UCSD-AML1 (cell line): ENCODE data around the gene FAM78B.

Experiments
- DNase-seq: peaks from one replicate; lab custom pipeline; 2025; ENCODE audit not compliant: unreplicated experiment; lab: John Stamatoyannopoulos, UW

FAM78B gene

DNA sequence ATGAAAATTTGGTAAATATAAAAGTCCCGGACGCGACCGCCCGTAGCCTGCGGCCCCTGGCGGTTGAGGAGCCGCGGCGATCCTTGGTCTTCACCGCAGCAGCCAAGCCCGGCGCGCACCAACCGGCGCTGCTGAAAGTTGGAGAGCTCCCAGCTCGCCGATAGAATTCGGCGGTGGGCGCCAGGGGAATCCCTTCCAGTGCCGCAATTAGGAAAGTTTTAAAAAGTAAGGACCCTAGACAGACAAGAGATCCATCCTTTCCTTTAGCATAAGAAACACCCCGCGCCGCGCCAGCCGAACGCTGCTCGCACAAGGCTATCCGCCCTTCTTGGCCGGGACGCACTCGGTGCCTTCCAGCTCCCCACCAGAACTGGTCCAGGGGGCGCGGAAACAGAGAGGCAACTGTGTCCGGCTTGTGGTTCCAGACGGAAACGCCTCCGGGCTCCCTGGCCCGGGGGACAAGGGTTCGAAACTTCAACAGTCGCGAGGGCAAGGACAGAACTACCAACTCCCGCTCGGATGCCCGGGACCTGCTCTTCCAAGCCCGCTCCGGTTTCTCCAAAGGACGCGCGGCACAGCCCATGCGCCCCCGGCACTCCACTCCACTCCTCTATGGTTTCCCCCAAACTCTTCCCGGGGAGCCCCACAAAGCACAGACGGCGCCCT is 1.7 kb downstream of the FAM78B start:
- DNase-seq, result peak; percentile 37

DNA sequence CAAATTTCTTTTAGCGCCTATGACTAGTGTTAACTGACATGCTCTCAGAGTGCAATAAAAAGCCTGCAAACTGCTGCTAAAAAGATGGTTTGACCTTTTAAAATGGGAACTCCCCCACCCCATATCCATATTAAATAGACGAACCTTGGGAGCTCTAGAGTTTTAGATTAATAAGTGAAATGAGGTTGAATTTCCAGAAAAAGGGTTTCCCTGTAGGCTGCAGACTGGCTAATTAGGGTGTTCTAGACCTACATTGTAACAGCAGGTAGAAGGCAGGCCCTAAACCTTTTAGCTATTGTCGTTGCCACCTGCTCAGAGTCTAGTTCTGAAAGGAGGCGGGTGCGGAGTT is 2.2 kb downstream of the FAM78B start:
- DNase-seq, result no peak

DNA sequence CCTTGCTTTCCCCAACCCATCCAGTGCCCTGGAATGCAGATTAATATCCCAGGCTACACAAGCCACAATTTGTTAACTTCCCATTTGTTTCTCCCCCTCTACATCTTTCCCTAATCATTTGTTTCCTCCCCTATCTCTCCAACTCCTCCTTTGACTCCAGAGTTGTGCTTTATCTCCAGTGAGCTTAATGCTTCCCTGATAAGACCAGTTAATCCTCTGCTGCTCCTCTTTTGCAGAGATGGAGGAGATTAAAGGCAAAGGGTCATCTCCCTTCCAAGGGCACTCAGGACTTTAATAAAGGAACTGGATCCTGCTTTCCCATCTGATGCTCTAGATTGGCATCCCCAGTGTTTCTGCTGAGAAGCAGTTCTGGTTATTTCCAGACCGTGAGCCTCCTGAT is 7.1 kb downstream of the FAM78B start:
- DNase-seq, result no peak

DNA sequence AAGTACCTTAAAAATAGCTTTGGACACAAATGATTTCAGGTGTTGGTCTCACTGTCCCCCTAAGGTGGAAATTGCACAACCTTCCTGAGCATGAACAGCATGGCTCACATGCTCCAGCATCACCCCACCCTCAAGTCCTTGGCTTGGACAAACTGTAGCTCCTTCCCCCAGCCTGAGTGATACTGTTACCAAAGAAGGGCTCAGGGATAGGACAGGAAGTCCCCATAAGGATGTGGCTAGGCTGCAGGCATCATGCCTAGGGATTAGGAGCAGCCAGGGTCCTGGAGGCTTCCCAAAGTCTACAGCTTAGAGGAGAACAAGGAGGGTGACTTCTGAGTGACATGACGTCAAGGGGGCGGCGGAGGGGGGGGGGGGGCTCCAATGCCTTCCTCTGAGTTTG is 10.1 kb downstream of the FAM78B start:
- no peak for DNase-seq

DNA sequence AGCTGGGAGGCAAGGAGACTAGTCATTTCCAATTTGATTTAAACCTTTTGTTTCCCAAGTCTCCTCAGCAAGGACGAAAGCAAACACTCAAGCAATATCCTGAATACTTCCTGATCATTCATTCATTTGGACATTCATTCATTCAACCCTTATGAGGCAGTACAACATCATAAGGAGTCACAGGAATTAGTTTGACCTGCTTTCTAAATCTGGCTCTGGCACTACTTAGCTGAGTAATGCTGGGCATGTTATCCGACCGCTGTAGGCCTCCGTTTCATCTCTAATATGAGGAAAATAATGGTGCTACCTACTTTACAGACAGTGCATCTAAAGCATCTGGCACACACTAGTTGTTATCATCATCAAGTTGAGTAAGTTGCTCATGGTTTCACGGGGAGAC is 11.7 kb downstream of the FAM78B start:
- no peak for DNase-seq

DNA sequence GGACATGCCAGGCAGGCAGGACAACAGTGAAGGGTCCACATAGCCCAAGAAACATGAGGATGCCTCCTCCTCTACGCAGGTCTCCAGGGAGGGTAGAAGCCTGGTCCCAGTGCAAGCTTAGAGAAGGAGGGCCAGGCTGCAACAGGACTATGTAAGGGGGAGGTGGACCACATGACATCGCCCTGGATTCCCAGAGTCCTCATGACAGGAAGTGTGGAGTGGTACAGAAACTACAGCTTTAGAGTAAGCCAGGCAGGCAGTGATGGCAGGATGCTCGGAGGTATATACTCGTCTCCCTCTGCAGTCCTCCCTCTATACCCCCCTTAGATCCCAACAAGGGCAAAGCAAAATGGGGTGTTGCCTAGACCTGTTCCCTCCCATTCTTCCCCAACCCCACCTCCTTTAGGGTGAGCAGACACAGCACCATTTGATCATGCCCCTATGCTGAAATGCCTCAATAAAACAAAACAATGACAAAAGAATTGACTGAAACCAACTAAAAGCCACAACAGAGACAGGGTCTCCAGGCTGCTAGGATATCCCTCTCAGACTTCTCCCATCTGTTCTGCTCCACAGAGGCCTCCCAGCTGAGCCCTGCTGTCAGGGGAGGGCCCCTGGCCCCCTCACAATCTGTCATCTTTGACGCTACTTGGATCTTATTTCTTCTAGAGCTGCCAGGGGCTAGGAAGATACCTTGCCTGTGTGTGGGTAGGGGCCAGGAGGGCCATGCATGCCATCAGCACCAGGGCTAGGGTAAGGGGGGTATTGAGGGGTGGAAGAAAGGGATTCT is 13.1 kb downstream of the FAM78B start:
- no peak for DNase-seq

DNA sequence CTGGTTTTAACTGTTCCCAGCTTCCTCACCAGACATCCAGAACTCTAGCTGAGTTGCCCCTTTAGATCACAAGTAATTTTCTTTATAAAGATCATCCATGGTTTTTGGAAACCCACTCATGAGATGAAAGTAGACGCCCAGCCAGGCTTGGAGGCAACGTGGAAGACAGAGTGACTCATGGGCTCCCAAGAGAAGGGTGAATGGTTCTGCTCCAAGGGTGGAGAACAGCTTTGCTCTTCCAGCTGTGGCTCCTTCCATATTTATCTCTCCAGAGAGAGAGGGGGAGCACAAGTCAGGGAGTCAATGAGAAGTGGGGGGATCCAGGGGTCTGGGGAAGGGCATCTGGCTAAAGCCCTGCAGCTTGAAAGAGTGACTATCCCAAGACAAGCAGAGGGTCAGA is 13.8 kb downstream of the FAM78B start:
- no peak for DNase-seq

- DNase-seq, result no peak
Measured at GRCh38 chr1:166151804-166152203, 15.0 kb downstream of the FAM78B start.

- no peak for DNase-seq
Measured at GRCh38 chr1:166145499-166145898, 21.3 kb downstream of the FAM78B start.

- DNase-seq, result no peak
Measured at GRCh38 chr1:166141969-166142368, 24.8 kb downstream of the FAM78B start.

GRCh38 chr1:166140251-166140650 is 26.6 kb downstream of the FAM78B start:
- no peak for DNase-seq

DNA sequence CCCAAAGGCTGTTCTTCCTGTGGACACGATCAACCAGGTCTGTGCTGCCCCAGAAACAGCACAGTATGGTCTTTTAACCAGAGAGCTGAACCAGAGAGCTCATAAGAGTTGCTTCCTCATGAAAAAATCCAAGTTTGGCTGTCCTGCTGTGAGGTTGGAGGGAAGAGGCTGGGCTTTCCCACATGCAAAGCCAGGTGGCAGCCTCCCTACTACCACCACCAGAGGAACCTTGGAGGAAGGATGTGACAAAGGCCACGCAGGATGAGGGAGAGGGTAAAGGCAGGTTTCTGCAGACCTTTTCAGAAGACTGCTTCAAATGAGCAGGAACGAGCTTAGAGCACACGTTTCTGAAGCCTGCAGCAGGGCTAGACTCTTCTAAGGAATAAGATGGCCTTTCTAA is 27.1 kb downstream of the FAM78B start:
- no peak for DNase-seq

DNA sequence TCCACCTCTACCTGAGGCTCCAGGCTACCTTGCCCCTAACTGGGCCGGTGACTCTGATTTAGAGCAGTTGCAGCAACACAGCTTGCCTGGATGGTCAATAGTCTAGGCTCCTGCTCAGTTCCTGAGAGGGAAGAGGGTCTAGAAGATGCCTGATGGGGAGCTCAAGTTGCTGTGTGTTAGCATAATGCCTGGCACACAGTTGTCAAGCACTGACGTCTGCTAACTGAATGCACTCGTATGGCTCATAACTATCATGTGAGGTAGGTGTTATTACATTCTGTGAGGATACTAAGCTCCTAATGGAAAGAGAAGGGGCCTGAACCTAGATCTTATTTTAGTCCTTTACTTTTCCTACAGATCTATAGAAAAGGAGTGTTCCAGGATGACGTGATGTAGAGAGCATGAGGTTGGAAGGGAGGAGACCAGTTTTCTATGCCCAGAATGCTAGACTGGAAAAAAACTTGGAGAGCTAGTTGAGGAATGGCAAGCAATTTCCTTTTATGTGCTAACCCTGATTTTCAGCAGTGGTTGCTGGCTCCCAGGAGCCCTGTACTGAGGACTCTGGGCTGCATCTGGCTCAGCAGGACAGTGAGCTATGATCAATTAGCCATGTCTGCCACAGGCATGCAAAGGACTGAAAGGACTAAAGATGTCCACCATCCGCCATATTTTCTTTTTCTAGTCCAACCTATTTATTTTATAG is 30.0 kb downstream of the FAM78B start:
- no peak for DNase-seq

DNA sequence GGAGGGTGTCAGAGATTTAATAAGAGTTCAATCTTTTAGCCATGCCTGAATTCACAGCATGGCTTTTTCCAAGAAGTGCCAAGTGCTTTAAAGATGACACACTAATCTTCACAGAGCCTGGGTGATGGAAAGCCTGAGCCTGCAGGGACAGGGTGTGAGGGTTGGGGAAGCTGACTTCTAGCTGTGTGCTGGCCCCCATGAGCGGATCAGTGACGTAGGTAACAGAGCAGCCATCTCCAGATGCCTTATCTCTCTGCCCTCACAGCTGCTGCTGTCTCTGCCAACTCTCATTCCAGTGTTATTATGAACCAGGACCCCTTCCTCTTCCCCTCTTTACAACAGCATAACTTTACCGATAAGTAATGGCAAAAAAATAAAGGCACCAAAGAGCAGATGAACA is 30.6 kb downstream of the FAM78B start:
- no peak for DNase-seq

DNA sequence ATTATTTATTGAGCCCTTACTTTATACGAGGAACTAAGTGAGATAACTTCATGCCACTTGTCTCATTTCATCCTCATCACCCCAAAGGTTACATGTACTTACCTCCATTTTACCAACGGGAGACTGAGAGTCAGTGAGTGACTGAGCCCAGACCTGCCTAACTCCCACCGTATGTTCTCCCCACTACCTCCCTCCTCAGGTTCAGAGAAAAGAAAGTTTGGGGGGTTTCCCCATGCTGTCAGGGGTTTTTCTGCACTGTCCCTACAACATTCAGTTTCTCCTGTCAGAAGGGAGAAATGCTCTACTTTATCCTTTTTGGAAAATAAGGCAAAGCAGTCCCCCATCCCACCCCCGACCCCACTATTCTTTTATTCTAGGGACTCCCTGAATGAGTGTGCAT is 32.9 kb downstream of the FAM78B start:
- DNase-seq, result no peak

DNA sequence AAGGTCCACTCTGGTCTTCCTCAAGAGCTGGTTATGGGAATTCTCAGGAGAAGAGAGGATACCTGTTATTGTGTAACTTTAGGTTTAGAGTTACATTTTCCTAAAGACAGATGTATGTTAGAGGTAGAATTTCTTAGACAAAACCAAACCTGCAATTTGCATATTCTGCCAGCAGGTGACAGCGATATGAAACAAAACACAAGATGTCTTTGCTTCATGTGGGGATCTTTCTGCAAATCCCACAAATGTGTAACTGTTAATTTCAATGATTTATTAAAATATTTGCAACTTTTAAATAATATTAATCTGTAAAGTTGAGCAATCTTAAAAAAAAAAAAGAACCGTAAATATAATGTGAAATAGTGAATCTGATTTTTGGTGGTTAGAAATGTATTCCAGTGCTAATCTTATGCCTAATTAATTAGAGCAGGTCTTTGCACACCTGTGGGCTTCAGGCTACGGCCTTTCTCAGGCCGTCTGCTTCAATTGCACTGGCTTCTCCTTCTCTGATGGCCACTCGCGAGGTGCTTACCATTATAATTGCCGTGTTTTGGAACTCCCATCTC is 33.4 kb downstream of the FAM78B start:
- DNase-seq, result no peak

DNA sequence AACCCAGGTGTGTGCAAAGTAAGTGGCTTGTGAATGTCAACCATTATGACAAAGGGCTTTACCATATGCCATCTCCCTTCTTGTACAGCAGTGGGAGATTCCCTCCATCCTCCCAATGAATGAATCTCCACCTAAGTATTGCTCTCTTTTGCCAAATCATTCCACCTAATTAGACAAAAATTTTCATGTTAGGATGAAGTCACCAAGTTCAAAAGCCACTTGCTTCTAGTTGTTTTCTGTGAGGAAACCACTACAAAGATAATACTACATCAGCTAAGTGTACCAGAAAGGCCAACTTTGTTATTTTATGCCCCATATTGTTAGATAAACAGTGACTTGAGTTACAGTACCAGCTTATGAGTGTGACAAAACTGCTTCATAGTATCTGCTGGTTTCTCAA is 34.3 kb downstream of the FAM78B start:
- no peak for DNase-seq

GRCh38 chr1:166129006-166129405 is 37.8 kb downstream of the FAM78B start:
- DNase-seq, result no peak

GRCh38 chr1:166128195-166128594 is 38.6 kb downstream of the FAM78B start:
- DNase-seq, result no peak

DNA sequence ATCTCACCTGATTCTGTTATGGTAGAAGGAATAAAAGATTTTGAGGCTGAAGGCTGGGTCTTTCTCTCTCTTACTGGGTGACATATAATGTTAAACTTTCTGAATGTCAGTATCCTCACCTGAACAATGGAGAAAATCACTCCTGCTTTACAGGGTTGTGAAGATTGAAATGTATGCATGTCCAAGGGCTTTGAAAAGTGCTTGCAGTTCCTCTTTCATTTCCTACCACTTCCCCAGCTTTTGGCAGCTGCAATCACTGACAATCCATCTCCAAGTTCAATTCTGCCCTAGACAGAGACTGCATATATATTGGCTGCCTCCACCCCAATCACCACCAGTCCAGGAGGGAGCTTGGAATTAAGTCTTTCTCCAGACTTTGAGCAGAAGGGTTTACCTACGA is 39.8 kb downstream of the FAM78B start:
- no peak for DNase-seq

- no peak for DNase-seq
Measured at GRCh38 chr1:166122873-166123466, 43.8 kb downstream of the FAM78B start.

GRCh38 chr1:166121010-166121409 is 45.8 kb downstream of the FAM78B start:
- DNase-seq, result no peak
